Stimulated activated CD4-positive, alpha-beta T cell treated with anti-CD3 and anti-CD28 coated beads, Interleukin-4, amount 100 ng/mL, for 1 hour (primary cell): Measurements from ENCODE around the gene FERMT3.

Experiments used
- DNase-seq: peaks from one replicate; pipeline ENCODE4 v3.0.0-alpha.2; 2020

Gene FERMT3

GRCh38 chr11:64251016-64251752 is 44.7 kb downstream of the FERMT3 start, which contains the start of gene PLCB3:
Gene PLCB3, plus strand, starts transcription at chr11:64251530. Its CDS starts 120 bp downstream, at chr11:64251650.
- peak; percentile 64 for DNase-seq

- no peak for DNase-seq
These were observed 45.2 kb downstream of the FERMT3 start for GRCh38 chr11:64251753-64252002.

GRCh38 chr11:64252003-64252872 is 45.7 kb downstream of the FERMT3 start:
- DNase-seq: no peak

GRCh38 chr11:64253043-64253442 is 46.5 kb downstream of the FERMT3 start:
- no peak for DNase-seq

GRCh38 chr11:64253481-64253880 is 47.0 kb downstream of the FERMT3 start:
- no peak for DNase-seq

GRCh38 chr11:64254326-64254725 is 47.8 kb downstream of the FERMT3 start:
- no peak for DNase-seq

GRCh38 chr11:64255135-64256128 is 48.9 kb downstream of the FERMT3 start:
- no peak for DNase-seq

- DNase-seq: no peak
These were observed 49.8 kb downstream of the FERMT3 start for GRCh38 chr11:64256300-64256699.

- DNase-seq: no peak
These were observed 51.8 kb downstream of the FERMT3 start for GRCh38 chr11:64258356-64258755.

- no peak for DNase-seq
These were observed 52.5 kb downstream of the FERMT3 start for GRCh38 chr11:64258946-64259532.

- no peak for DNase-seq
These were observed 53.1 kb downstream of the FERMT3 start for GRCh38 chr11:64259533-64260067.

GRCh38 chr11:64260147-64260708 is 53.7 kb downstream of the FERMT3 start:
- no peak for DNase-seq

GRCh38 chr11:64261556-64262080 is 55.1 kb downstream of the FERMT3 start:
- no peak for DNase-seq

GRCh38 chr11:64262271-64263002 is 55.9 kb downstream of the FERMT3 start:
- DNase-seq: no peak

- no peak for DNase-seq
These were observed 56.8 kb downstream of the FERMT3 start for GRCh38 chr11:64263021-64263946.

- DNase-seq: no peak
These were observed 57.4 kb downstream of the FERMT3 start for GRCh38 chr11:64263947-64264317.

GRCh38 chr11:64264371-64264852 is 57.9 kb downstream of the FERMT3 start:
- DNase-seq: no peak

GRCh38 chr11:64265176-64266160 is 58.9 kb downstream of the FERMT3 start:
- no peak for DNase-seq
